HepG2 (cell line): ENCODE results near the gene AK3. TPM values are rescaled to one million over a fixed set of nuclear protein-coding genes. Genes with fewer than 3 reads are reported as not detected.

Source experiments
- ATAC-seq: fragments of 200-7000 bp; cut with Tn5 transposase; 3 replicates; pipeline ENCODE4 v1.9.1; 2020; ENCODE audit warnings: mild to moderate bottlenecking, moderate library complexity
- BruUV-seq: library from RNA; stranded (reverse); fragments of 400-500 nt; replicated peaks from 2 replicates; lab custom pipeline; 2021; lab: Mats Ljungman, UMichigan
- CTCF ChIA-PET: fragments of 300-600 bp; formaldehyde crosslinking; extraction: SDS; loops from one replicate; lab custom pipeline; 2021; ENCODE audit warnings: low total read pairs, inconsistent platforms, low intra/inter-chr PET ratio; lab: Yijun Ruan, JAX
- POLR2A ChIA-PET: fragments of 350-600 bp; sonication (Branson Sonifier 250); formaldehyde crosslinking; loops from one replicate; lab custom pipeline; 2020; ENCODE audit warnings: antibody characterized with exemption, inconsistent platforms; lab: Yijun Ruan, JAX
- DNase-seq: peaks from one replicate; pipeline ENCODE4 v3.0.0-alpha.2; 2015; ENCODE audit warnings: low spot score
- FAIRE-seq: peaks from 3 replicates; lab custom pipeline; 2011; peaks lifted over from hg19 to GRCh38; lab: Jason Lieb, UNC
- H2AFZ ChIP-seq: one replicate; pipeline ENCODE4 v1.6.1; 2011; ENCODE audit warnings: low read length, inconsistent platforms
- H3K27ac ChIP-seq: fragments of 300-600 bp; 3 replicates; pipeline ENCODE4 v1.8.0; 2011; ENCODE audit warnings: mixed run types, mild to moderate bottlenecking, mixed read lengths, low read length, inconsistent platforms; ENCODE audit not compliant: insufficient read depth; ENCODE audit errors: extremely low read length
- H3K27me3 ChIP-seq, 2 experiments: fragments of 200-600 bp in 1 of 2; 2 replicates in 1 of 2; 3 replicates in 1 of 2; pipeline versions ENCODE4 v1.6.0 to v1.8.0; 2011; ENCODE audit warnings: low read length in 2 of 2, mild to moderate bottlenecking in 2 of 2, moderate library complexity in 2 of 2, inconsistent platforms in 1 of 2; ENCODE audit not compliant: insufficient read depth in 2 of 2, control insufficient read depth in 1 of 2
- H3K36me3 ChIP-seq, 2 experiments: fragments of 200-600 bp in 1 of 2; replicated peaks in 1 of 2; 2 replicates in 1 of 2; 3 replicates in 1 of 2; pipeline versions ENCODE4 v1.5.1 to v1.8.0; 2011; ENCODE audit warnings: low read length in 2 of 2, inconsistent platforms in 1 of 2; ENCODE audit not compliant: insufficient read depth in 2 of 2, control insufficient read depth in 1 of 2
- H3K4me1 ChIP-seq: 2 replicates; pipeline ENCODE4 v1.5.1; 2012; ENCODE audit warnings: low read length, inconsistent platforms; ENCODE audit not compliant: insufficient read depth
- H3K4me2 ChIP-seq: 2 replicates; pipeline ENCODE4 v1.6.0; 2011; ENCODE audit warnings: low read depth, low read length, inconsistent platforms
- H3K4me3 ChIP-seq, 3 experiments: fragments of 200-600 bp in 1 of 3; sonication (generic), shearing (Covaris generic) in 1 of 3; replicated peaks in 1 of 3; 2 replicates each; pipeline ENCODE4 v1.5.1; 2011 to 2016; ENCODE audit warnings: low read length in 3 of 3, inconsistent platforms in 2 of 3, low read depth in 2 of 3, mild to moderate bottlenecking in 2 of 3, control low read depth in 1 of 3, mixed read lengths in 1 of 3; ENCODE audit not compliant: insufficient read depth in 1 of 3
- H3K79me2 ChIP-seq: one replicate; pipeline ENCODE4 v1.6.1; 2011; ENCODE audit warnings: low read length, inconsistent platforms; ENCODE audit not compliant: insufficient read depth
- H3K9ac ChIP-seq: 2 replicates; pipeline ENCODE4 v1.6.0; 2011; ENCODE audit warnings: mild to moderate bottlenecking, low read depth, low read length, inconsistent platforms; ENCODE audit not compliant: insufficient read depth
- H3K9me3 ChIP-seq: 2 replicates; pipeline ENCODE4 v1.5.1; 2012; ENCODE audit warnings: mild to moderate bottlenecking, low read length
- H4K20me1 ChIP-seq: 2 replicates; pipeline ENCODE4 v1.6.0; 2011; ENCODE audit warnings: inconsistent platforms, mild to moderate bottlenecking, low read length, moderate library complexity; ENCODE audit not compliant: insufficient read depth
- CENPX ChIP-seq: sonication (generic); formaldehyde crosslinking; IDR thresholded peaks from 2 replicates; pipeline ENCODE4 v1.9.0; 2021; ENCODE audit warnings: mild to moderate bottlenecking, missing genetic modification reagents, moderate library complexity
- CREB1 ChIP-seq, 2 experiments: fragments of 450-650 bp in 1 of 2; IDR thresholded peaks; 2 replicates each; pipeline ENCODE4 v1.6.1; 2016 to 2017; ENCODE audit warnings: control low read depth in 1 of 2, mild to moderate bottlenecking in 1 of 2, missing compliant biosample characterization in 1 of 2, missing genetic modification characterization in 1 of 2
- EP300 ChIP-seq, 3 experiments: sonication (generic) in 1 of 3; formaldehyde crosslinking in 1 of 3; IDR thresholded peaks; 2 replicates each; pipeline versions ENCODE4 v1.5.1 to v1.6.1; 2011 to 2020; ENCODE audit warnings: low read depth in 2 of 3, low read length in 2 of 3, borderline replicate concordance in 1 of 3, improper control_type of control experiment in 1 of 3, mild to moderate bottlenecking in 1 of 3, missing genetic modification reagents in 1 of 3, moderate library complexity in 1 of 3
- ISL2 ChIP-seq: sonication (generic); formaldehyde crosslinking; IDR thresholded peaks from 2 replicates; pipeline ENCODE4 v1.5.0; 2020; ENCODE audit warnings: missing genetic modification reagents
- LRRFIP1 ChIP-seq: sonication (generic); formaldehyde crosslinking; conservative IDR thresholded peaks from 2 replicates; pipeline ENCODE4 v1.4.0; 2020; ENCODE audit warnings: missing genetic modification reagents
- MIER2 ChIP-seq: IDR thresholded peaks from 2 replicates; pipeline ENCODE4 v1.6.1; 2016; ENCODE audit warnings: missing biosample characterization, missing genetic modification reagents
- MYC ChIP-seq: sonication (generic); formaldehyde crosslinking; IDR thresholded peaks from 2 replicates; pipeline ENCODE4 v1.9.0; 2021; ENCODE audit warnings: missing genetic modification reagents, borderline replicate concordance
- NFYC ChIP-seq: IDR thresholded peaks from 2 replicates; pipeline ENCODE4 v1.6.1; 2016; ENCODE audit warnings: missing genetic modification reagents, missing compliant biosample characterization
- NPAS2 ChIP-seq: sonication (generic); formaldehyde crosslinking; IDR thresholded peaks from 2 replicates; pipeline ENCODE4 v1.8.0; 2022; ENCODE audit warnings: mild to moderate bottlenecking, missing genetic modification reagents, borderline replicate concordance
- RBFOX2 ChIP-seq: fragments of 200-400 bp; formaldehyde crosslinking; IDR thresholded peaks from 2 replicates; pipeline ENCODE4 v1.6.1; 2017; ENCODE audit warnings: low read depth, mild to moderate bottlenecking, low read length
- REPIN1 ChIP-seq: sonication (generic); formaldehyde crosslinking; IDR thresholded peaks from 2 replicates; pipeline ENCODE4 v1.8.0; 2022; ENCODE audit warnings: missing genetic modification reagents, low read depth, mild to moderate bottlenecking, borderline replicate concordance
- SIX4 ChIP-seq: sonication (generic); formaldehyde crosslinking; IDR thresholded peaks from 2 replicates; pipeline ENCODE4 v1.4.0; 2020; ENCODE audit warnings: missing genetic modification reagents
- TFDP1 ChIP-seq: IDR thresholded peaks from 2 replicates; pipeline ENCODE4 v1.6.1; 2016; ENCODE audit warnings: missing compliant biosample characterization, missing genetic modification reagents, borderline replicate concordance
- ZNF124 ChIP-seq: sonication (generic); formaldehyde crosslinking; IDR thresholded peaks from 2 replicates; pipeline ENCODE4 v1.4.0; 2020; ENCODE audit warnings: missing genetic modification reagents
- ZNF3 ChIP-seq: IDR thresholded peaks from 2 replicates; pipeline ENCODE4 v1.7.0; 2017; ENCODE audit warnings: inconsistent platforms
- ZNF44 ChIP-seq: sonication (generic); formaldehyde crosslinking; IDR thresholded peaks from 2 replicates; pipeline ENCODE4 v1.5.1; 2020; ENCODE audit warnings: mild to moderate bottlenecking, missing genetic modification reagents
- ZNF709 ChIP-seq: sonication (generic); formaldehyde crosslinking; IDR thresholded peaks from 2 replicates; pipeline ENCODE4 v1.5.0; 2020; ENCODE audit warnings: mild to moderate bottlenecking, missing genetic modification reagents
- WGBS: methylation state at CpG from one replicate; pipeline ENCODE4 v1.1.6; 2017; ENCODE audit warnings: low lambda C conversion rate; 5-methylcytosine and 5-hydroxymethylcytosine counted together
- in situ Hi-C: cut with HindIII; loops from 2 replicates; pipeline ENCODE4 v1.10.0; 2017; ENCODE audit warnings: low pct_unique_long_range_greater_than_20kb; ENCODE audit not compliant: extremely low pct_ligation_motif_present
- intact Hi-C: fragments of 100-400 bp; cut with micrococcal nuclease; formaldehyde crosslinking; loops from one replicate; pipeline ENCODE4 v1.10.0; 2022; ENCODE audit not compliant: unreplicated experiment
- polyA plus RNA-seq, 8 experiments: library from polyadenylated mRNA; depleted of rRNA in 3 of 8; stranded (reverse) in 7 of 8; unstranded in 1 of 8; fragments of >200 nt; fragmentation: Illumina TruSeq in 4 of 8; extraction: Trizol in 4 of 8; gene quantifications; 2 replicates each; pipeline versions ENCODE4 v1.2.1 to v1.2.3, GENCODE V29; 2011 to 2016; ENCODE audit warnings: low read depth in 4 of 8, missing spikeins in 1 of 8, mixed read lengths in 1 of 8; ENCODE audit not compliant: insufficient read depth in 1 of 8
- total RNA-seq, 5 experiments: library from RNA; depleted of rRNA; stranded (reverse); fragments of >200 nt; fragmentation: Illumina TruSeq; extraction: Trizol; gene quantifications; 2 replicates each; pipeline ENCODE4 v1.2.3, GENCODE V29; 2016; ENCODE audit warnings: low read depth in 1 of 5
- TF ChIP-seq, protein P1 (sequence below): sonication (generic); formaldehyde crosslinking; IDR thresholded peaks from 2 replicates; pipeline ENCODE4 v1.5.0; 2020; ENCODE audit warnings: missing genetic modification reagents
- TF ChIP-seq, protein P2 (sequence below): sonication (generic); formaldehyde crosslinking; IDR thresholded peaks from 2 replicates; pipeline ENCODE4 v1.4.0; 2020; ENCODE audit warnings: missing genetic modification reagents

Gene AK3
- total and polyA plus RNA-seq, 2 of the 13 experiments (the other 11 are each of a cell fraction or from before 2014, with no cell fraction given) = 76.8 to 109 TPM

- Histone ChIP-seq H4K20me1 (no peaks in the 10 kb centered on the region), H3K79me2 (no peaks in the 10 kb centered on the region), H3K4me1 (peaks cover 23% of the 10 kb centered on the region), H3K4me3 (no peak overlapping the region), H3K27me3 (no peaks in the 10 kb centered on the region; a peak in 1 of 5 replicates), H3K9me3 (no peaks in the 10 kb centered on the region), H3K4me2 (no peak overlapping the region), H3K27ac (no peak overlapping the region), H2AFZ (no peak overlapping the region), H3K9ac (no peak overlapping the region), H3K36me3 (no peaks in the 10 kb centered on the region)
- WGBS = 43% methylated on average over 3 of the region's 3 CpGs
- intact Hi-C loops = loop anchor here (5.0 kb wide), 3 partner anchors 158 to 677 kb away; partner anchors contain the start of gene PLGRKT
- no peak for TF ChIP-seq REPIN1 (CRISPR knock-in tag)
- no peak for TF ChIP-seq ZNF709 (CRISPR knock-in tag)
- TF ChIP-seq TFDP1 (CRISPR knock-in tag) = no peak
- TF ChIP-seq LRRFIP1 (CRISPR knock-in tag) = no peak
- no peak for TF ChIP-seq EP300 (IDR thresholded peaks at IDR 0.05; ENCODE audit: low read depth in 2 of 2, low read length in 2 of 2)
- no peak for TF ChIP-seq EP300 (CRISPR knock-in tag; IDR thresholded peaks at IDR 0.05; ENCODE audit: borderline replicate concordance)
- no peak for TF ChIP-seq NFYC (CRISPR knock-in tag)
- no peak for TF ChIP-seq CREB1 (IDR thresholded peaks at IDR 0.05)
- no peak for TF ChIP-seq CREB1 (CRISPR knock-in tag; IDR thresholded peaks at IDR 0.05)
- TF ChIP-seq, protein P1, sequence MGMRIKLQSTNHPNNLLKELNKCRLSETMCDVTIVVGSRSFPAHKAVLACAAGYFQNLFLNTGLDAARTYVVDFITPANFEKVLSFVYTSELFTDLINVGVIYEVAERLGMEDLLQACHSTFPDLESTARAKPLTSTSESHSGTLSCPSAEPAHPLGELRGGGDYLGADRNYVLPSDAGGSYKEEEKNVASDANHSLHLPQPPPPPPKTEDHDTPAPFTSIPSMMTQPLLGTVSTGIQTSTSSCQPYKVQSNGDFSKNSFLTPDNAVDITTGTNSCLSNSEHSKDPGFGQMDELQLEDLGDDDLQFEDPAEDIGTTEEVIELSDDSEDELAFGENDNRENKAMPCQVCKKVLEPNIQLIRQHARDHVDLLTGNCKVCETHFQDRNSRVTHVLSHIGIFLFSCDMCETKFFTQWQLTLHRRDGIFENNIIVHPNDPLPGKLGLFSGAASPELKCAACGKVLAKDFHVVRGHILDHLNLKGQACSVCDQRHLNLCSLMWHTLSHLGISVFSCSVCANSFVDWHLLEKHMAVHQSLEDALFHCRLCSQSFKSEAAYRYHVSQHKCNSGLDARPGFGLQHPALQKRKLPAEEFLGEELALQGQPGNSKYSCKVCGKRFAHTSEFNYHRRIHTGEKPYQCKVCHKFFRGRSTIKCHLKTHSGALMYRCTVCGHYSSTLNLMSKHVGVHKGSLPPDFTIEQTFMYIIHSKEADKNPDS (CRISPR knock-in tag) = no peak
- no peak for TF ChIP-seq ZNF44 (CRISPR knock-in tag)
- no peak for TF ChIP-seq RBFOX2
- TF ChIP-seq, protein P2, sequence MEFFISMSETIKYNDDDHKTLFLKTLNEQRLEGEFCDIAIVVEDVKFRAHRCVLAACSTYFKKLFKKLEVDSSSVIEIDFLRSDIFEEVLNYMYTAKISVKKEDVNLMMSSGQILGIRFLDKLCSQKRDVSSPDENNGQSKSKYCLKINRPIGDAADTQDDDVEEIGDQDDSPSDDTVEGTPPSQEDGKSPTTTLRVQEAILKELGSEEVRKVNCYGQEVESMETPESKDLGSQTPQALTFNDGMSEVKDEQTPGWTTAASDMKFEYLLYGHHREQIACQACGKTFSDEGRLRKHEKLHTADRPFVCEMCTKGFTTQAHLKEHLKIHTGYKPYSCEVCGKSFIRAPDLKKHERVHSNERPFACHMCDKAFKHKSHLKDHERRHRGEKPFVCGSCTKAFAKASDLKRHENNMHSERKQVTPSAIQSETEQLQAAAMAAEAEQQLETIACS (CRISPR knock-in tag) = no peak
- TF ChIP-seq CENPX (CRISPR knock-in tag) = no peak
- TF ChIP-seq SIX4 = no peak
- TF ChIP-seq ZNF124 = no peak
- no peak for TF ChIP-seq ZNF3 (CRISPR knock-in tag)
- TF ChIP-seq MIER2 (CRISPR knock-in tag) = no peak
- TF ChIP-seq ISL2 (CRISPR knock-in tag) = no peak
- TF ChIP-seq NPAS2 (CRISPR knock-in tag) = no peak
- no peak for TF ChIP-seq MYC (CRISPR knock-in tag)
- no TSS peak for BruUV-seq
- ChIA-PET CTCF (interaction anchor here (1.3 to 5.4 kb wide), 3 partner anchors 37 to 228 kb away, joined by 5 to 59 read pairs (median 14); no protein-coding TSS in a partner anchor), POLR2A (no interaction called here)
- DNase-seq = no peak
- no peak for ATAC-seq
- no peak for FAIRE-seq
- in situ Hi-C loops = loop anchor here (10.0 to 25.0 kb wide), 3 partner anchors 165 to 827 kb away; partner anchors contain the start of gene PLGRKT
Observed at GRCh38 chr9:4760122-4760521, 19.1 kb upstream of the AK3 start.
